SIG-M5 treated with dmso at 0.1 percent for 504 hours (cell line): ENCODE measurements around the gene VSX1.

ENCODE experiments used
- DNase-seq: peaks from one replicate; lab custom pipeline; 2025; ENCODE audit not compliant: unreplicated experiment; lab: John Stamatoyannopoulos, UW

Gene VSX1

DNA sequence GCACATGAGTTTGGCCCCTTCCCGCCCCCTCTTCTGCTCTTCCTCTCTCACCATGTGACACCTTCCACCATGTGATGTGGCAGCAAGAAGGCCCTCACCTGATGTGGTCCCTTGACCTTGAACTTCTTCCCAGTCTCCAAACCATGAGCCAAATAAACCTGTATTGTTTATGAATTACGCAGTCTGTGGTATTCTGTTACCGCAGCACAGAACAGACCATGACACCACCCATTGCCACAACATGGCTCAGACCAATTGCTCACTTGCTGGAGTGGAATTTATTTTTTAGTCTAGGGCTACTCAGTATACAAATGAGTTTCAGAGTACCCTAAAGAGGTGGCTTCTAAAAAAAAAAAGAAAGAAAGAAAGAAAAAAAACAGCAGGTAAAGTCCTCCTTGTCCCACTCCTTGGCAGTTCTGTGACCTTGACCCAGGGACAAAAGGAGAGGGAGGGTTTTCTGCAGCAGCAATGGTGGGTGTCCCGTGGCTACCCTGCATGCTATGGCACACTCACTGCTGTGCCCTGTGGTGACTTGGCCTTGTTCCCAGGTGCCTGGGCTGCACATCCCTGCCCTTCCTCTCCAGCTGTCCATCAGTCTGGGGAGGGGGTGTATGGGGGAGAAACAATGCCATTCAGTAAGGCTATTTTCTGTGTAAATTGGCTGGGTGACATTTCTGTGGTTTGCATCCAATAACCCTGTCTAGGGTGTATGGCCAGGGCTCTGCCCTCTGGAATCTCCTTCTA, 5.4 kb upstream of the VSX1 start:
- DNase-seq: no peak

GRCh38 chr20:25085756-25086495, 4.0 kb upstream of the VSX1 start:
- no peak for DNase-seq

GRCh38 chr20:25084626-25085187, 2.8 kb upstream of the VSX1 start:
- DNase-seq: no peak

DNA sequence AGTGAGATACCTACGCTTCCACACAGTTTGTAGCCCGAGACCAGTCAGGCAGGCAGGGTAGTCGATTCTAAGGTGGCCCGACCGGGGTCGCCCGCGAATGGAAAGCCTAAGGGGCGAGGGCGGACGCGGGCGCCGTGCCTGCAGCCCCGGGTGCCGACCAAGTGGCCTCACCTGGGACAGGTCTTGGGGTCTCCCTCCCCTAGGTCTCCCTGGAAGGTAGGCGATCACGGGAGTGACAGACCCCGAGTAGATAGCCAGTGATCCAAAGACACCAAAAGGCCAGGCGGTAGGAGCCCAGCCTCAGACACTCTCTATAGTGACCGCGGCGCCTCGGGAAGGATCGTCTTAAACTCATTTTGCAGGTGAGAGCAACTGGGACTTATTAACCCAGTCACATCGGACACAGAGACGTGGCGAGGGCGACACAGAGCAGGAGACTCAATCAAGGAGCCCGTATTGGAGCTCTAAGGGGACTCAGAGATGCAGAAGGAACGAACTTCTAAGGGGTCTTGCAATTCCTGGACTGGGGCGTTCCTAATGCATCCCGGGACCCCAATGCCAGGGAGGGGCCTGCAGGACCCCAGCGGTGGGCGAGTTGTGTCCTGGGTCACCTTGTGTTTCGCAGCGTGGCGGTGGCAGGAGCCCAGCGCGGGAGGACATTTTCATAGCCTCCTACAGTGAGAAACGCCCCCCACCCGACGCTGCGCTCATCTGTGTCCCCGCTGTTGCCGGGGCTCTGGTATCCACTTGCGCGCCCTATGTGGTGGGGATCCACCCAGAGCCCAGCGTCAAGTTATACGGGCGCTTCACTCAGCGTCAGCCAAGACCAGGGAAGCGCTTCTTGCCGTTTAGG, 2.1 kb upstream of the VSX1 start:
- no peak for DNase-seq

- DNase-seq: no peak
Observed at GRCh38 chr20:25083141-25083772, 1.3 kb upstream of the VSX1 start.

- no peak for DNase-seq
Observed at GRCh38 chr20:25082498-25082873, 545 bp upstream of the VSX1 start.

DNA sequence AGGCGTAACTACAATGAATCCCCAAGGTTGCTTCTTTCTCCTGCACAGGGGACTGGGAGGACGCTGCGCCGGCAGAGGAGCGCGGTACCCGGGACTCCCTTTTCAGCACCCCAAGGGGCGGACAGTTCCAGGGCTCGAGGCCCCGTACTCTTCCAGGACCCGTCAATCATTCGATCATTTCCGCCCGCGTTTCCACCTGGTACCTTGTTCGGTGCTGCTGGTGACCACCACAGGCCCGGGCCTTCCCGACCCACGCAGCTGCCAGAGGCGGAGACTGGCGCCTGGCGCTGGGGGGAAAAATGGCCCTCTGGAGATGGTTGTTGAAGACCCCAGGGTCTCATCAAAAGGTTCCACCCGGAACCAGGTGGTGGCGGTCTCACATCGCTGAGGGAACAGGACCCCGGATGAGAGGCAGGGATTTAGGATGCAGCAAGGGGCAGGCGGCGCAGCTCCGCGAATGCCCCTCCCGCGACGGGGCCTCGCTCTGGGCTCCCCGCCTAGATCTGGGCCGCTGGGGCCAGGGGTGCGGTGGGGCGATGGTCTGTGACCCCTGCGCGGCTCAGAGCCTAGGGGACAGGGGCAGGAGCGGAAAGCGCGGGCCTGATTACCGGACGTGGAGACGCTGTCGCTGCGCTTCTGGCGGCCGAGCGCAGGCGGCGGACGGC, 744 bp downstream of the VSX1 start:
- DNase-seq: no peak

- no peak for DNase-seq
Observed at GRCh38 chr20:25079171-25079570, 2.8 kb downstream of the VSX1 start.

GRCh38 chr20:25078662-25079061, 3.3 kb downstream of the VSX1 start:
- no peak for DNase-seq

DNA sequence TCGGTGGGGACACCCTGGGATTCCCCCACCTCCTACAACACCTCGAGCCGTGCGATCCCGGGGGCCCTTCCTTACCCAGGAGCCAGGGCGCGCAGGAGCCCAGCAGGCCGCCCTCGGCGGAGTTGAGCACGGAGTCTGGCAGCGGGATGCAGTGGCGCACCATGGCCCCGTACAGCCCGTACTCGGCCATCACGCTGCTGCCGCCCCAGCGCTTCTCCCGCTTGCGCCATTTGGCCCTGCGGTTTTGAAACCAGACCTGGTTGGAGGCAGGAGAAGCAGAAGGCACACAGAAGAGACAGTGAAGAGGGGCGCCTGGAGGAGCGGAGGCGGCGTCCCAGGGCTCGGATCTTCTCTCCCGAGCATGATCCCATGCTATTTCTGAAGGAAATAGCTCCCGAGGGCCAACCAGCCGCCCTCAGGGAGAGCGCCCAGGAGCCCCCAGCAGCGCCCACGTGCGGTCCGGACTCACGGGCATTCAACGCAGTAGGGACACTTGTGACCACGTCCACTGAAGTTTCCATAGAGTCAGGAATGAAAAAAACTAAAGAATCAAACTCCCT, 4.3 kb downstream of the VSX1 start:
- peak; percentile 65 for DNase-seq

GRCh38 chr20:25076731-25077609, 5.0 kb downstream of the VSX1 start:
- DNase-seq: peak; percentile 79

GRCh38 chr20:25076201-25076600, 5.7 kb downstream of the VSX1 start:
- no peak for DNase-seq

- DNase-seq: no peak
Observed at GRCh38 chr20:25073544-25073943, 8.4 kb downstream of the VSX1 start.

- DNase-seq: no peak
Observed at GRCh38 chr20:25072226-25072811, 9.6 kb downstream of the VSX1 start.

GRCh38 chr20:25071734-25072133, 10.2 kb downstream of the VSX1 start:
- DNase-seq: no peak

DNA sequence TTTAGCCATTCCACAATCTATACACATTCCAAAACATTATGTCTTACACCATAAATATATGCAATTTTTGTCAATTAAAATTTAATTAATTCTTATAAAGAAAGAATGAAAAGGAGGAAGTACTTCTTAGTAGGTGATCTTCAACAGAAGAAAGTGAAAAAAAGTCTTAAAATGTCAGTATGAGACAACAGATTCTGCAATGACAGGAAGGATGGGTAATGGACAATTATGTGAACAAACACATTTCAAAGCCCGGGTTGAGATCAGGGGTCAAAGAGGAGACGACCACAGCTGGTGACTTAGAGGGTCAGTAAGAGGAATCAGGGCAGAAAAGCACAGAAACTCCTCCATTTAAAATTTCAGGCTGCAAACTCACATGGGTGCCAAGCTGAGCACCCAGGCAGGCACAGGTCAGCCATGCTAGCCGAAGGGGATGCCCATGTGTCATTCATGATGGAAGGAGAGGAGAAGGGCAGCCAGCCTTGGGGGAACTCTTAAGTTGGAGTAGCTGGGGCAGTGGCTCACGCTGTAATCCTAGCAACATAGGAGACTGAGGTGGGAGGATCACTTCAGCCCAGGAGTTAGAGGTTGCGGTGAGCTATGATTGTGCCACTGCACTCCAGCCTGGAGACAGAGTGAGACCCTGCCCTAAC, 11.0 kb downstream of the VSX1 start:
- no peak for DNase-seq

DNA sequence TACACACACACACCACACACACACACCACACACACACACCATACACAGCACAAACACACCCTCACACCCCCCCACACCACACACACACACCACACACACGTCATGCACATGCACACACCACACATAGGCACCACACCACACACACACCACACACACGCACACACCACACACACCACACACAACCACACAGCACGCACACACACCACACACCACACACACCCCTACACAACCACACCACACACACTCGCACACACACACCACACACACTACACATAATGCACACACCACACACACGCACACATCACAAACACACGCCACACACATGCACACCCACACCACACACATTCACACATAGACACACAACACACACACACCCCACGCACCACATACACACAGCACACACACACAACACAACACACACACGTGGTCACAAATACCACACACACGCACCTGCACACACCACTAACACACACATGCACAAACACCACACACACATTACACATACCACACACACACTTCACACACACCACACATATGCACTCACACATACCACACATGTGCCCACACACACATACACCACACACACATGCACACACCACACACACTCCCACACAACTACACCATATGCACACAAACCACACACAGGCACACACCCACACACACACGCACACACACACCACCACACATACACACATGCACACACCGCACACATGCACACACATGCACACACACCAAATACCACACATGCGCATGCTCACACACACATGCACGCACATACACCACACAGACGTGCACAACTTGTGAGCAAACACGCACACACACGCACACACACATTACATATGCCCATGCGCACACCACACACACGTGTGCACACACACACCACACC, 14.6 kb downstream of the VSX1 start:
- DNase-seq: no peak
